IMR-90 (cell line): ENCODE data around the gene SCARB1. TPM values are rescaled to one million over a fixed set of nuclear protein-coding genes. Genes with fewer than 3 reads are reported as not detected.

Experiments
- ATAC-seq: fragments of 200-7000 bp; cut with Tn5 transposase; 2 replicates; pipeline ENCODE4 v1.9.1; 2020; ENCODE audit warnings: low read depth, mild to moderate bottlenecking, moderate library complexity
- BruUV-seq: library from RNA; stranded (reverse); fragments of 400-500 nt; replicated peaks from 2 replicates; lab custom pipeline; 2021; lab: Mats Ljungman, UMichigan
- CTCF ChIA-PET: fragments of 300-600 bp; formaldehyde crosslinking; extraction: SDS; loops from one replicate; lab custom pipeline; 2021; ENCODE audit warnings: antibody characterized with exemption; lab: Yijun Ruan, JAX
- POLR2A ChIA-PET: fragments of 300-600 bp; sonication (Branson Sonifier 250); formaldehyde crosslinking; loops from one replicate; lab custom pipeline; 2022; ENCODE audit warnings: antibody characterized with exemption; ENCODE audit not compliant: unreplicated experiment; lab: Charles Lee
- DNase-seq: peaks from one replicate; pipeline ENCODE4 v3.0.0; 2013
- H2AFZ ChIP-seq: replicated peaks from 2 replicates; pipeline ENCODE3; 2013; ENCODE audit warnings: low read length, mild to moderate bottlenecking; ENCODE audit not compliant: poor library complexity
- H2AK5ac ChIP-seq: 2 replicates; pipeline ENCODE4 v1.6.1; 2013; ENCODE audit warnings: low read depth, low read length, inconsistent platforms
- H2AK9ac ChIP-seq: replicated peaks from 2 replicates; pipeline ENCODE3; 2013; ENCODE audit warnings: mild to moderate bottlenecking, low read depth, low read length, moderate library complexity; ENCODE audit not compliant: poor library complexity
- H2BK120ac ChIP-seq: 2 replicates; pipeline ENCODE4 v1.6.1; 2013; ENCODE audit warnings: low read depth, low read length, inconsistent platforms
- H2BK15ac ChIP-seq: 3 replicates; pipeline ENCODE4 v1.6.1; 2013; ENCODE audit warnings: low read depth, low read length, inconsistent platforms
- H2BK20ac ChIP-seq: 2 replicates; pipeline ENCODE4 v1.6.1; 2013; ENCODE audit warnings: low read depth, mild to moderate bottlenecking, inconsistent platforms, low read length, moderate library complexity
- H2BK5ac ChIP-seq: 2 replicates; pipeline ENCODE4 v1.6.1; 2013; ENCODE audit warnings: mild to moderate bottlenecking, low read depth, low read length, inconsistent platforms; ENCODE audit not compliant: poor library complexity, severe bottlenecking
- H3K14ac ChIP-seq: replicated peaks from 2 replicates; pipeline ENCODE4 v1.6.1; 2013; ENCODE audit warnings: low read depth, low read length, inconsistent platforms
- H3K18ac ChIP-seq: 2 replicates; pipeline ENCODE4 v1.6.1; 2013; ENCODE audit warnings: low read depth, low read length, control low read depth
- H3K23ac ChIP-seq: 2 replicates; pipeline ENCODE4 v1.6.1; 2013; ENCODE audit warnings: low read depth, low read length, inconsistent platforms
- H3K27ac ChIP-seq: 2 replicates; pipeline ENCODE4 v1.5.1; 2013; ENCODE audit warnings: mild to moderate bottlenecking, control low read depth, low read length; ENCODE audit not compliant: insufficient read depth
- H3K27me3 ChIP-seq: 2 replicates; pipeline ENCODE4 v1.6.1; 2013; ENCODE audit warnings: low read length; ENCODE audit not compliant: control insufficient read depth, insufficient read depth
- H3K36me3 ChIP-seq: 2 replicates; pipeline ENCODE4 v1.6.1; 2013; ENCODE audit warnings: low read length, mixed read lengths; ENCODE audit not compliant: control insufficient read depth, insufficient read depth
- H3K4ac ChIP-seq: 2 replicates; pipeline ENCODE4 v1.6.1; 2013; ENCODE audit warnings: low read depth, low read length, inconsistent platforms
- H3K4me1 ChIP-seq: 2 replicates; pipeline ENCODE4 v1.6.1; 2013; ENCODE audit warnings: low read length, mixed read lengths; ENCODE audit not compliant: control insufficient read depth, insufficient read depth
- H3K4me2 ChIP-seq: 2 replicates; pipeline ENCODE4 v1.6.1; 2013; ENCODE audit warnings: low read depth, mild to moderate bottlenecking, control low read depth, low read length, moderate library complexity
- H3K4me3 ChIP-seq: 2 replicates; pipeline ENCODE4 v1.5.1; 2013; ENCODE audit warnings: low read depth, mild to moderate bottlenecking, control low read depth, low read length, moderate library complexity; ENCODE audit not compliant: insufficient read depth
- H3K56ac ChIP-seq: 2 replicates; pipeline ENCODE4 v1.6.1; 2013; ENCODE audit warnings: low read length, inconsistent platforms; ENCODE audit not compliant: insufficient read depth; ENCODE audit errors: extremely low read depth
- H3K79me1 ChIP-seq, 2 experiments: 2 replicates each; pipeline ENCODE4 v1.6.1; 2013; ENCODE audit warnings: low read length in 2 of 2, inconsistent platforms in 1 of 2, low read depth in 1 of 2
- H3K9ac ChIP-seq: 2 replicates; pipeline ENCODE4 v1.6.1; 2013; ENCODE audit warnings: low read depth, low read length, control low read depth
- H3K9me1 ChIP-seq: 2 replicates; pipeline ENCODE4 v1.6.1; 2013; ENCODE audit warnings: low read length, inconsistent platforms; ENCODE audit not compliant: insufficient read depth
- H3K9me3 ChIP-seq: 2 replicates; pipeline ENCODE4 v1.6.1; 2013; ENCODE audit warnings: low read length; ENCODE audit not compliant: control insufficient read depth, insufficient read depth
- H4K20me1 ChIP-seq: 2 replicates; pipeline ENCODE4 v1.6.1; 2013; ENCODE audit warnings: low read length, inconsistent platforms; ENCODE audit not compliant: insufficient read depth
- H4K5ac ChIP-seq: 2 replicates; pipeline ENCODE4 v1.6.1; 2013; ENCODE audit warnings: mild to moderate bottlenecking, low read depth, low read length, control low read depth
- H4K8ac ChIP-seq, 2 experiments: 2 replicates each; pipeline ENCODE4 v1.6.1; 2013; ENCODE audit warnings: low read depth in 2 of 2, low read length in 2 of 2, control low read depth in 1 of 2, inconsistent platforms in 1 of 2
- H4K91ac ChIP-seq: 2 replicates; pipeline ENCODE4 v1.6.1; 2013; ENCODE audit warnings: low read depth, low read length, inconsistent platforms; ENCODE audit not compliant: insufficient read depth
- BHLHE40 ChIP-seq: fragments of 150-350 bp; IDR thresholded peaks from 2 replicates; pipeline ENCODE4 v1.6.1; 2016; ENCODE audit warnings: mild to moderate bottlenecking, low read depth, low read length
- CEBPB ChIP-seq: IDR thresholded peaks from 2 replicates; pipeline ENCODE4 v1.6.1; 2012; ENCODE audit warnings: low read depth, low read length, improper control_type of control experiment
- CHD1 ChIP-seq: IDR thresholded peaks from 2 replicates; pipeline ENCODE4 v1.6.1; 2012; ENCODE audit warnings: low read depth, low read length, improper control_type of control experiment
- CTCF ChIP-seq: conservative IDR thresholded peaks from 2 replicates; pipeline ENCODE4 v1.5.1; 2012; ENCODE audit warnings: mild to moderate bottlenecking, low read depth, low read length, improper control_type of control experiment
- MAFK ChIP-seq: IDR thresholded peaks from 2 replicates; pipeline ENCODE4 v1.6.1; 2012; ENCODE audit warnings: low read depth, low read length, improper control_type of control experiment
- MAZ ChIP-seq: IDR thresholded peaks from 2 replicates; pipeline ENCODE4 v1.6.1; 2012; ENCODE audit warnings: low read depth, mild to moderate bottlenecking, low read length, improper control_type of control experiment, moderate library complexity, borderline replicate concordance
- MXI1 ChIP-seq: IDR thresholded peaks from 2 replicates; pipeline ENCODE4 v1.6.1; 2012; ENCODE audit warnings: low read depth, mild to moderate bottlenecking, low read length, moderate library complexity, borderline replicate concordance
- NFE2L2 ChIP-seq: fragments of 150-350 bp; IDR thresholded peaks from 2 replicates; pipeline ENCODE4 v1.6.1; 2016; ENCODE audit warnings: low read depth, mild to moderate bottlenecking, low read length
- RCOR1 ChIP-seq: IDR thresholded peaks from 2 replicates; pipeline ENCODE4 v1.6.1; 2012; ENCODE audit warnings: mild to moderate bottlenecking, low read length, improper control_type of control experiment; ENCODE audit not compliant: insufficient replicate concordance
- RFX5 ChIP-seq: IDR thresholded peaks from 2 replicates; pipeline ENCODE4 v1.8.0; 2012; ENCODE audit warnings: low read depth, mild to moderate bottlenecking, low read length, moderate library complexity
- dilution Hi-C: fragments of 300-500 bp; cut with HindIII; formaldehyde crosslinking; loops from one replicate; pipeline ENCODE4 v1.14.3; 2018; ENCODE audit warnings: low sequenced_read_pairs; ENCODE audit not compliant: unreplicated experiment
- in situ Hi-C: fragments of 300-500 bp; cut with MboI; formaldehyde crosslinking; loops from 3 replicates; pipeline ENCODE4 v1.14.3; 2019; ENCODE audit warnings: low sequenced_read_pairs, inconsistent platforms, mixed read lengths
- intact Hi-C: fragments of 100-400 bp; cut with micrococcal nuclease; formaldehyde crosslinking; loops from 2 replicates; pipeline ENCODE4 v1.10.0; 2022
- polyA plus RNA-seq, 3 experiments: library from polyadenylated mRNA; depleted of rRNA; stranded (reverse); fragments of >200 nt; gene quantifications; 2 replicates each; pipeline ENCODE4 v1.2.3, GENCODE V29; 2012; ENCODE audit warnings: low replicate concordance in 1 of 3
- total RNA-seq: library from RNA; depleted of rRNA; stranded (reverse); fragments of >200 nt; gene quantifications from 2 replicates; pipeline ENCODE4 v1.2.3, GENCODE V29; 2012
- TF ChIP-seq, protein P1 (sequence below): fragments of 150-350 bp; IDR thresholded peaks from 2 replicates; pipeline ENCODE4 v1.6.1; 2017; ENCODE audit warnings: mild to moderate bottlenecking, antibody characterized with exemption, low read length, low read depth
- TF ChIP-seq, protein P2 (sequence below): fragments of 150-350 bp; IDR thresholded peaks from 2 replicates; pipeline ENCODE4 v1.6.1; 2016; ENCODE audit warnings: low read depth, mild to moderate bottlenecking, low read length, moderate library complexity, borderline replicate concordance

Gene SCARB1
- total and polyA plus RNA-seq, 2 of the 4 experiments (the other 2 are of a cell fraction): 3.0 to 24.8 TPM

DNA sequence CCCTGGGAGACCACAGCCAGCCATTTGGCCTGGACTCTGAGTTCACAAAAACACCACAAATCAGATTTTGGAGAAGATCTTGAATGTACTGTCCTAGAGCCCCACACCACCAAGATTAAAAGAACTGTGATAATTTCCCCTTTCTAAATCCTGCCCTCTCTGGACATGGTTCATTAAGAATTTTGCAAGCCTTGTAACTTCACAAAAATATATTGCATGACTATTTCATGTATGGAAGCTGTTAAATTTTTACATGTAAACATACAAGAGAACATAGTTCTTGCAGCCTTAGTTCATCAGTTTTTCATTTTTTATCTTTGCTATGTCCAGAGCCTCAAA is 97.0 kb downstream of the SCARB1 start:
- Histone ChIP-seq H4K5ac (no peak overlapping the region), H4K91ac (peak overlapping the region; percentile 49), H3K4me1 (peaks cover 29% of the 10 kb centered on the region), H3K4me3 (no peak overlapping the region), H3K79me1 (peaks cover 0 to 4% of the 10 kb centered on the region in 2 experiments; a peak in 1 of 4 replicates), H3K4ac (peak overlapping the region; percentile 52), H2BK15ac (no peak overlapping the region), H3K56ac (no peak overlapping the region), H3K9me3 (no peaks in the 10 kb centered on the region), H3K9me1 (peaks cover 9% of the 10 kb centered on the region; the same call in 1 of the 2 replicates), H2BK20ac (peak overlapping the region; percentile 35; the same call in 1 of the 2 replicates), H3K18ac (0 out of 2 replicates have a peak overlapping the region, but pooled peaks have one; percentile 8), H4K8ac (0 out of 4 replicates have a peak overlapping the region, but pooled peaks of 1 of the 2 experiments have one; percentile 18), H3K14ac (no peak overlapping the region), H2BK120ac (peak overlapping the region; percentile 59; the same call in 1 of the 2 replicates), H3K4me2 (no peak overlapping the region), H3K9ac (no peak overlapping the region), H3K27me3 (no peaks in the 10 kb centered on the region), H2BK5ac (no peak overlapping the region), H3K27ac (peak overlapping the region; percentile 7; the same call in 1 of the 2 replicates), H3K23ac (no peak overlapping the region), H2AK5ac (peak overlapping the region; percentile 44; the same call in 1 of the 2 replicates), H4K20me1 (peaks cover 15% of the 10 kb centered on the region), H2AFZ (no peak overlapping the region), H3K36me3 (no peaks in the 10 kb centered on the region), H2AK9ac (no peak overlapping the region)
- TF ChIP-seq RCOR1: no peak
- TF ChIP-seq MAZ: no peak
- TF ChIP-seq RFX5: no peak
- TF ChIP-seq, protein P1, sequence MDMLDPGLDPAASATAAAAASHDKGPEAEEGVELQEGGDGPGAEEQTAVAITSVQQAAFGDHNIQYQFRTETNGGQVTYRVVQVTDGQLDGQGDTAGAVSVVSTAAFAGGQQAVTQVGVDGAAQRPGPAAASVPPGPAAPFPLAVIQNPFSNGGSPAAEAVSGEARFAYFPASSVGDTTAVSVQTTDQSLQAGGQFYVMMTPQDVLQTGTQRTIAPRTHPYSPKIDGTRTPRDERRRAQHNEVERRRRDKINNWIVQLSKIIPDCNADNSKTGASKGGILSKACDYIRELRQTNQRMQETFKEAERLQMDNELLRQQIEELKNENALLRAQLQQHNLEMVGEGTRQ: no peak
- TF ChIP-seq NFE2L2: no peak
- TF ChIP-seq MAFK: no peak
- TF ChIP-seq CTCF: no peak
- TF ChIP-seq MXI1: no peak
- no peak for TF ChIP-seq CEBPB
- TF ChIP-seq CHD1: no peak
- TF ChIP-seq, protein P2, sequence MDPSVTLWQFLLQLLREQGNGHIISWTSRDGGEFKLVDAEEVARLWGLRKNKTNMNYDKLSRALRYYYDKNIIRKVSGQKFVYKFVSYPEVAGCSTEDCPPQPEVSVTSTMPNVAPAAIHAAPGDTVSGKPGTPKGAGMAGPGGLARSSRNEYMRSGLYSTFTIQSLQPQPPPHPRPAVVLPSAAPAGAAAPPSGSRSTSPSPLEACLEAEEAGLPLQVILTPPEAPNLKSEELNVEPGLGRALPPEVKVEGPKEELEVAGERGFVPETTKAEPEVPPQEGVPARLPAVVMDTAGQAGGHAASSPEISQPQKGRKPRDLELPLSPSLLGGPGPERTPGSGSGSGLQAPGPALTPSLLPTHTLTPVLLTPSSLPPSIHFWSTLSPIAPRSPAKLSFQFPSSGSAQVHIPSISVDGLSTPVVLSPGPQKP: no peak
- no peak for TF ChIP-seq BHLHE40
- ATAC-seq (no peak), DNase-seq (no peak)
- dilution Hi-C loops: no loop called here
- intact Hi-C loops: loop anchor here (1.0 to 10.0 kb wide), 8 partner anchors 84 to 714 kb away; no protein-coding TSS in a partner anchor
- POLR2A ChIA-PET: no interaction called here
- no TSS peak for BruUV-seq
- CTCF ChIA-PET: interaction anchor here (0.6 to 2.9 kb wide), 9 partner anchors 13 to 907 kb away, joined by 3 to 13 read pairs (median 3); no protein-coding TSS in a partner anchor
- in situ Hi-C loops: loop anchor here (5.0 kb wide), 2 partner anchors 199 to 384 kb away; partner anchors contain the start of gene NCOR2
